Uterus (tissue), 2 donors: ENCODE measurements around the gene DAPK2.

Experiments
- CTCF ChIP-seq, 4 experiments: fragments of 200-600 bp in 2 of 4; fragments of 450-650 bp in 2 of 4; sonication (generic) in 2 of 4; IDR thresholded peaks; one replicate each; pipeline ENCODE4 v1.5.1; 2016 to 2019; ENCODE audit warnings: antibody characterized with exemption in 4 of 4, mild to moderate bottlenecking in 2 of 4, moderate library complexity in 1 of 4
- POLR2A ChIP-seq, 2 donors: fragments of 450-650 bp; IDR thresholded peaks; one replicate each; pipeline ENCODE4 v1.6.1; 2016; ENCODE audit warnings: antibody characterized with exemption in 2 of 2, mild to moderate bottlenecking in 1 of 2, moderate library complexity in 1 of 2

GRCh38 chr15:63946524-63947065, 99.7 kb downstream of the DAPK2 start:
- TF ChIP-seq CTCF (IDR thresholded peaks at IDR 0.05) (no peak), POLR2A (IDR thresholded peaks at IDR 0.05) (no peak)
